ENCODE measurements around the gene LOXL3. TPM values are rescaled to one million over a fixed set of nuclear protein-coding genes. Genes with fewer than 3 reads are reported as not detected.

Gene LOXL3
- total and polyA plus RNA-seq, 2 of the 8 experiments (the other 6 are each of a cell fraction or from before 2014, with no cell fraction given): 22.4 to 27.2 TPM

DNA sequence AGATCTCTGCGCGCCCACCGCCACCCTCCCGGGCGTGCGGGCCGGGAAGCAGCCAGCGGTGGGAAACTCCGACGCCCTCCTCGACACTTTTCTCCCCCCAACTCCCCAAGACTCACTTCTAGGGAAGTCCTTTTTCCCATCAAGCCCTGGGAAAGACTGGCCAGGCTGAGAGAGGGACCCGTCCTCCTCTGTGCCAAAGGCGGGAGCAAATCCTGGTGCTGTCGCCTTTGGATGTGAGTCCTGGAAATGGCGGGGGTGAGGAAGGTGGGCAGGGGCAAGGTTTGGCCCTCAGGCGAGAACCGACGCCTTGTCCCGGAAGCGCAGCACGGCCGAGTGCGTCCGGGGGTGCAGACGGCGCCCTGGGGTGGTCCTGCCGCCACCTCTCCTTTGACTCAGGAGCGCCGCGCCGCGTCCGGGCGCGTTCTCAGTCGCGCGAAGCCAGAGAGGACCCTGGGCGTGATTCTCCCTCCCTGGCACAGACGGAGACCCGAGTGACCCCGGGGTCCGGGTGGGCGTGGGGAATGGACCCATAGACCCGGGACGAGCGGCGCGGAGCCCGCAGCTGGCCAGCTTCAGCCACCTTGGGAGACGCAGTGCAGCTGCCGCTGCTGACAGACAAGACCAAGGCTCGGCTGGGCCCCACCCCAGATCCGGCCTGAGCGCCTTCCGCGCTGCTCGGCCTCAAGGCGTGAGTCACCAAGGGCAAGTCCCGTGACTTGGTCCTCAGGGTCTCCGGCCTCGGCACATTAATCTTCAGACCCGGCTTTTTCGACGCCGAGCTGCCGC is 50.8 kb downstream of the LOXL3 start:
- ChIA-PET CTCF (ENCODE audit: partially characterized antibody) (interaction anchor here (0.8 to 3.5 kb wide), 14 partner anchors 11 to 89 kb away, joined by 3 to 20 read pairs (median 4); partner anchors contain the start of genes CCDC142, DQX1, INO80B and TLX2), POLR2A (ENCODE audit: partially characterized antibody) (interaction anchor here (0.8 to 9.4 kb wide), 14 partner anchors 10 to 84 kb away, joined by 3 to 73 read pairs (median 6); partner anchors contain the start of genes AUP1, CCDC142, HTRA2 and TLX2)
- H3K36me3 ChIP-seq (ENCODE audit: control insufficient read depth in 2 of 4, insufficient read depth in 4 of 4, low read length in 3 of 4): peaks cover 0 to 9% (median 4%) of the 10 kb centered on the region in 4 experiments; a peak in 6 of 8 replicates
- H3K23me2 ChIP-seq (ENCODE audit: low read depth, low read length): peaks cover 35% of the 10 kb centered on the region; the same call in 1 of the 2 replicates
- peak overlapping the region; percentile 17 for H4K91ac ChIP-seq (replicated peaks; ENCODE audit: insufficient read length, low read length)
- H3K4me1 ChIP-seq (replicated peaks in 1 of 4; ENCODE audit: control insufficient read depth in 3 of 4, insufficient read depth in 4 of 4, low read length in 3 of 4): peaks cover 7 to 62% (median 40%) of the 10 kb centered on the region in 4 experiments
- H2BK20ac ChIP-seq (ENCODE audit: low read length): no peak overlapping the region
- H3K27ac ChIP-seq (ENCODE audit: low read depth, low read length): no peak overlapping the region
- no peak overlapping the region for H2BK120ac ChIP-seq (replicated peaks; ENCODE audit: low read depth, low read length)
- H3K4me3 ChIP-seq (ENCODE audit: extremely low read depth in 1 of 4, insufficient read depth in 2 of 4, low read depth in 3 of 4, low read length in 4 of 4): peak overlapping the region; percentile 36 to 65 (median 54)
- peaks cover 0 to 12% of the 10 kb centered on the region in 2 experiments for H4K20me1 ChIP-seq (replicated peaks in 1 of 2; ENCODE audit: control insufficient read depth in 1 of 2, insufficient read depth in 2 of 2, low read length in 2 of 2)
- H3K18ac ChIP-seq (ENCODE audit: extremely low read depth, low read length): peak overlapping the region; percentile 25
- no peaks in the 10 kb centered on the region for H3K79me1 ChIP-seq (ENCODE audit: low read depth, low read length)
- H2BK12ac ChIP-seq (ENCODE audit: low read depth, low read length): no peak overlapping the region
- H3K27me3 ChIP-seq (replicated peaks in 1 of 4; ENCODE audit: control insufficient read depth in 3 of 4, extremely low read depth in 1 of 4, insufficient read depth in 3 of 4, low read length in 3 of 4): peaks cover 65 to 84% (median 82%) of the 10 kb centered on the region in 4 experiments
- H3K14ac ChIP-seq (ENCODE audit: insufficient read length): no peak overlapping the region
- no peak overlapping the region for H3K23ac ChIP-seq (ENCODE audit: insufficient read length)
- H3K4ac ChIP-seq (replicated peaks; ENCODE audit: insufficient read length, low read depth, low read length): no peak overlapping the region
- peak overlapping the region; percentile 17; the same call in 1 of the 2 replicates for H2AFZ ChIP-seq (ENCODE audit: low read length)
- H4K5ac ChIP-seq (ENCODE audit: insufficient read length, low read depth, low read length): peak overlapping the region; percentile 32
- peak overlapping the region in 1 of 4 experiments; percentile 14; a peak in 1 of 7 replicates for H3K9ac ChIP-seq (replicated peaks in 1 of 4; ENCODE audit: extremely low read depth in 1 of 4, low read depth in 3 of 4, low read length in 3 of 4)
- H2BK5ac ChIP-seq (ENCODE audit: low read depth, low read length): peak overlapping the region; percentile 35; the same call in 1 of the 2 replicates
- H2BK15ac ChIP-seq (ENCODE audit: low read length): peak overlapping the region; percentile 16; the same call in 1 of the 2 replicates
- DNase-seq (ENCODE audit: low read depth in 1 of 2, low spot score in 2 of 2): peak in 1 of 2 experiments; percentile 80
- H2AK5ac ChIP-seq (ENCODE audit: low read depth, low read length): no peak overlapping the region
- no peak for FAIRE-seq
- H3K56ac ChIP-seq (replicated peaks; ENCODE audit: insufficient read length, low read depth, low read length): peak overlapping the region; percentile 10
- no peaks in the 10 kb centered on the region for H3K9me3 ChIP-seq (ENCODE audit: insufficient read depth in 2 of 2, low read depth in 1 of 2, low read length in 1 of 2)
- peak overlapping the region; percentile 78 to 88 for H3K4me2 ChIP-seq (ENCODE audit: insufficient read depth in 1 of 2, low read depth in 2 of 2, low read length in 2 of 2)
- WGBS, 2 experiments (ENCODE audit: extremely low coverage in 1 of 2, insufficient coverage in 1 of 2, insufficient read length in 1 of 2, insufficient replicate concordance in 2 of 2, low coverage in 1 of 2, low lambda C conversion rate in 2 of 2, missing lambda C conversion rate in 1 of 2): 1% methylated on average over 63 of the region's 67 CpGs; no CpG with 5 or more reads in 1 of the 2 experiments
- H3K79me2 ChIP-seq (ENCODE audit: control insufficient read depth in 1 of 2, insufficient read depth in 2 of 2, low read length in 2 of 2): peaks cover 0 to 3% of the 10 kb centered on the region in 2 experiments; a peak in 1 of 4 replicates
- H4K8ac ChIP-seq (ENCODE audit: extremely low read depth, insufficient read depth, low read length): peak overlapping the region; percentile 82
- peak; percentile 38; the same call in 1 of the 2 replicates for TF ChIP-seq TBP (IDR thresholded peaks at IDR 0.05; ENCODE audit: low read depth, low read length)
- TF ChIP-seq NRF1 (IDR thresholded peaks at IDR 0.05; ENCODE audit: low read depth, low read length): no peak
- no peak for TF ChIP-seq EGR1 (IDR thresholded peaks at IDR 0.05; ENCODE audit: borderline replicate concordance, low read depth, low read length)
- peak in 1 of 2 experiments; percentile 66; a peak in 2 of 4 replicates for TF ChIP-seq SIN3A (conservative IDR thresholded peaks at IDR 0.05 in 1 of 2, IDR thresholded peaks at IDR 0.05 in 1 of 2; ENCODE audit: low read depth in 1 of 2, low read length in 2 of 2)
- TF ChIP-seq GTF2F1 (IDR thresholded peaks at IDR 0.05; ENCODE audit: borderline replicate concordance, low read depth, low read length): no peak
- no peak for TF ChIP-seq TAF7 (optimal IDR thresholded peaks at IDR 0.05; ENCODE audit: borderline replicate concordance, low read depth, low read length)
- TF ChIP-seq CHD2 (IDR thresholded peaks at IDR 0.05; ENCODE audit: low read length): no peak
- no peak for TF ChIP-seq KDM1A (IDR thresholded peaks at IDR 0.05; ENCODE audit: borderline replicate concordance, low read length)
